Keratinocyte (primary cell): ENCODE data around the gene TOP3B.

Source experiments
- EZH2 ChIP-seq: IDR thresholded peaks from one replicate; pipeline ENCODE4 v1.6.1; 2012; ENCODE audit warnings: inconsistent platforms, mild to moderate bottlenecking, low read length, moderate library complexity
- TF ChIP-seq, protein P1 (sequence below), 3 experiments: IDR thresholded peaks in 1 of 3; conservative IDR thresholded peaks in 1 of 3; optimal IDR thresholded peaks in 1 of 3; 2 replicates in 2 of 3; 3 replicates in 1 of 3; pipeline versions ENCODE3 to v1.5.1; 2011; ENCODE audit warnings: low read length in 3 of 3, mild to moderate bottlenecking in 3 of 3, moderate library complexity in 2 of 3, control low read depth in 1 of 3, inconsistent platforms in 1 of 3; ENCODE audit not compliant: insufficient read depth in 2 of 3; ENCODE audit errors: extremely low read depth in 1 of 3

DNA sequence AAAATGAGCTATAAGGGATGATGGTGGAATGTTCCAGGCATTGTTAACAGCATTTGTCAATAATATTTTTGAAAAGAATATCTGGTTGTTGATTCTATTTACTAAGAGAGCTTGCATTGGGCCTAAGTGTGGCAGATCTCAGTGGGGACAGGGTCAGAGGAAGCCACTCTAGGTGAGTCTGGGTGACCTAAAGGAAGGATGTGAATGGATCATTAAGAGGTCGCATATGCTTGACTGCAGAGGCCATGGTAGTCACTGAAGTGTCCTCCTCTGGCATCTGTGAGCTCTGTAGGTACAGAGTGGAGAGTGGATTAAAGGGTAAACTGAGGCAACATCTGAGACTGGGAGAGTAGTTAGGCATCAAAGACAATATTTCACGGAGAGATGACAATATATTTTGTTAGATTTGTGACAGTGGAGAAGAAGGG is 37.9 kb upstream of the TOP3B start:
- TF ChIP-seq, protein P1, sequence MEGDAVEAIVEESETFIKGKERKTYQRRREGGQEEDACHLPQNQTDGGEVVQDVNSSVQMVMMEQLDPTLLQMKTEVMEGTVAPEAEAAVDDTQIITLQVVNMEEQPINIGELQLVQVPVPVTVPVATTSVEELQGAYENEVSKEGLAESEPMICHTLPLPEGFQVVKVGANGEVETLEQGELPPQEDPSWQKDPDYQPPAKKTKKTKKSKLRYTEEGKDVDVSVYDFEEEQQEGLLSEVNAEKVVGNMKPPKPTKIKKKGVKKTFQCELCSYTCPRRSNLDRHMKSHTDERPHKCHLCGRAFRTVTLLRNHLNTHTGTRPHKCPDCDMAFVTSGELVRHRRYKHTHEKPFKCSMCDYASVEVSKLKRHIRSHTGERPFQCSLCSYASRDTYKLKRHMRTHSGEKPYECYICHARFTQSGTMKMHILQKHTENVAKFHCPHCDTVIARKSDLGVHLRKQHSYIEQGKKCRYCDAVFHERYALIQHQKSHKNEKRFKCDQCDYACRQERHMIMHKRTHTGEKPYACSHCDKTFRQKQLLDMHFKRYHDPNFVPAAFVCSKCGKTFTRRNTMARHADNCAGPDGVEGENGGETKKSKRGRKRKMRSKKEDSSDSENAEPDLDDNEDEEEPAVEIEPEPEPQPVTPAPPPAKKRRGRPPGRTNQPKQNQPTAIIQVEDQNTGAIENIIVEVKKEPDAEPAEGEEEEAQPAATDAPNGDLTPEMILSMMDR (optimal IDR thresholded peaks at IDR 0.05 in 1 of 3, IDR thresholded peaks at IDR 0.05 in 1 of 3, conservative IDR thresholded peaks at IDR 0.05 in 1 of 3; ENCODE audit: extremely low read depth in 1 of 3, insufficient read depth in 2 of 3, low read length in 3 of 3), result no peak
- TF ChIP-seq EZH2, result no peak
